Subcutaneous adipose tissue (tissue), 4 donors: ENCODE results near the gene HLA-DQA1. TPM values are rescaled to one million over a fixed set of nuclear protein-coding genes. Genes with fewer than 3 reads are reported as not detected.

Experiments
- total RNA-seq, 4 donors: library from RNA; depleted of rRNA; stranded (reverse); fragments of >200 nt; gene quantifications; one replicate each; pipeline ENCODE4 v1.1.0, GENCODE V29; 2016
- TF ChIP-seq, protein P1 (sequence below): fragments of 450-650 bp; IDR thresholded peaks from one replicate; pipeline ENCODE4 v1.5.1; 2016; ENCODE audit warnings: low read depth, mild to moderate bottlenecking, control low read depth, antibody characterized with exemption, moderate library complexity

HLA-DQA1 gene
- total RNA-seq, 4 donors from 2014 or later, result 6.6 to 18.5 (median 11.4) TPM

DNA sequence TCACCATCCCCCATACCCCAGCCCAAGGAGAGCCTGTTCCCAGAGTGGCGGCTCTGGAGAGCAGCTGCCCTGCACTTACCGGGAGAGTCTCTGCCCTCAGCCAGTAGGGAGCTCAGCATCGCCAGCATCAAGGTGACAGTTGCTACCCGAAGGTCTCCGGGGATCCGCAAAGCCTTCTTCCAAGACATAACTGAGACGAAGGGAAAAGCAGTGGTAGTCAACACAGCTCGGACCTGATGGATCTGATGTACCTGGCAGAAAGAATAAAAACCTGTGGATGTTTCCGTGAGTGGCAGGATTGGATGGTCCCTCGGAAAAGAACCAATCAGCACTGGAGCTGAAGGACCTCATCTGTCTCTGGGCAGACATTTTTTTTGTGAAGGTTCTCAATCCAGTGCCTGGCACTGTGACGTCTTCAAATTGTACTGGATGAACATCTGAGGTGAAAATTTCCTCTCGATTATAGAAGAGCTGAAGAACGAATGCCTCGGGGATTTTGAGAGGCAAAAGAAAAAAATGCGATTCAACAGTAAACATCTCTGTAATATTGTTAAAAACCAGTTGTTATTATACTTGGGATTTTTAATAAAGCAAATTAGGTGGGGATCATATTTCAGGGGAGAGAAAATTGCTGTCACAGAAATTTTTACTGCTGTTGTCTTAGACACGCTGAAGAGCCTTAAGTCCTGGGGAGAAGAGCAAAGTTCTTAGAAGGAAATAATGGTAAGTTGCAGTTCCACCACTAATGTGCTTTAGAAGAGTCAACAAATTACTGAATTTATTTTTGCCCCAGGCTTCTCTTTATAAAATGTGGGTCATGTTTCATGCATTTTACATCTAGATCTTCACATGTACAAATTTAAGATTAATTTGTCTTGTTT is 29.5 kb downstream of the HLA-DQA1 start, which contains the start of gene HLA-DQB1:
Gene HLA-DQB1, minus strand, starts transcription at position 238 of the 881 bp plus-strand sequence. Its CDS starts 50 bp downstream, at position 188.
- TF ChIP-seq, protein P1, sequence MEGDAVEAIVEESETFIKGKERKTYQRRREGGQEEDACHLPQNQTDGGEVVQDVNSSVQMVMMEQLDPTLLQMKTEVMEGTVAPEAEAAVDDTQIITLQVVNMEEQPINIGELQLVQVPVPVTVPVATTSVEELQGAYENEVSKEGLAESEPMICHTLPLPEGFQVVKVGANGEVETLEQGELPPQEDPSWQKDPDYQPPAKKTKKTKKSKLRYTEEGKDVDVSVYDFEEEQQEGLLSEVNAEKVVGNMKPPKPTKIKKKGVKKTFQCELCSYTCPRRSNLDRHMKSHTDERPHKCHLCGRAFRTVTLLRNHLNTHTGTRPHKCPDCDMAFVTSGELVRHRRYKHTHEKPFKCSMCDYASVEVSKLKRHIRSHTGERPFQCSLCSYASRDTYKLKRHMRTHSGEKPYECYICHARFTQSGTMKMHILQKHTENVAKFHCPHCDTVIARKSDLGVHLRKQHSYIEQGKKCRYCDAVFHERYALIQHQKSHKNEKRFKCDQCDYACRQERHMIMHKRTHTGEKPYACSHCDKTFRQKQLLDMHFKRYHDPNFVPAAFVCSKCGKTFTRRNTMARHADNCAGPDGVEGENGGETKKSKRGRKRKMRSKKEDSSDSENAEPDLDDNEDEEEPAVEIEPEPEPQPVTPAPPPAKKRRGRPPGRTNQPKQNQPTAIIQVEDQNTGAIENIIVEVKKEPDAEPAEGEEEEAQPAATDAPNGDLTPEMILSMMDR, result no peak

- TF ChIP-seq, protein P1, result no peak
Measured at GRCh38 chr6:32668226-32668747, 31.1 kb downstream of the HLA-DQA1 start.

DNA sequence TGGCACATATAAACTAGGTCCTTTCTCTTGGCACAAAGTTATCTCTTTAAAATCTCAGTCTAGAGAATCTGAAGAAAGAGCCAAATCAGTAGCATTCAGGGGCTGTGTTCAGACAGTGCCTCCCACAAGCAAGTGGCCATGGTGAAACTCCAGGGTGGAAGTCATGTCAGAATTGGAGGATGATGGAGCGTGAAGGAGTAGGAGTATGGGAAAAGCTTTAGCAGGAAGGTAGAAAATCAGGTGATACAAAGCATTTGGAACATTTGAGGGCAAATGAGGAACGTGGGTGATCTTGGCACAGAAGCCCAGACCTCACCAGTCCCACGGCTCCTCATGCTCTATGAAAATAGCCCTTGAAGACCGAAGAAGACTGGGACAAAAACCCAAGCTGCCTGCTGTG is 32.0 kb downstream of the HLA-DQA1 start:
- TF ChIP-seq, protein P1, result no peak

DNA sequence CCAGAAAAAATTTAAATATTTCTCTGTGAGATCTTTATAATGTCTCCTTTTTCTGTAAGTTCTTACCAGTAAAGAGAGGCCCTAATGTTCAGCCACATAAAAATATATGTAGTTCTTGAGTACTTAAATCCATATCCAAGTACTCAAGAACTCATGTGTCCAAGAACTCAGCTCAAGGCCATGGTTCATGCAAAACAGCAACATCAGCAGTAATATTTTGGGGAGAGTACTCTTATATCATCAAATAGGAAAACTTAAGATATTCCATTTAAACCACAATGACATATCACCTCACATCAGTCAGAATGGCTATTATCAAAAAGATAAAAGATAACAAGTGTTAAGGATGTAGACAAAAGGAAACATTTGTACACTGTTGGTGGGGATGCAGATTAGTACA is 32.7 kb downstream of the HLA-DQA1 start:
- TF ChIP-seq, protein P1, result no peak

DNA sequence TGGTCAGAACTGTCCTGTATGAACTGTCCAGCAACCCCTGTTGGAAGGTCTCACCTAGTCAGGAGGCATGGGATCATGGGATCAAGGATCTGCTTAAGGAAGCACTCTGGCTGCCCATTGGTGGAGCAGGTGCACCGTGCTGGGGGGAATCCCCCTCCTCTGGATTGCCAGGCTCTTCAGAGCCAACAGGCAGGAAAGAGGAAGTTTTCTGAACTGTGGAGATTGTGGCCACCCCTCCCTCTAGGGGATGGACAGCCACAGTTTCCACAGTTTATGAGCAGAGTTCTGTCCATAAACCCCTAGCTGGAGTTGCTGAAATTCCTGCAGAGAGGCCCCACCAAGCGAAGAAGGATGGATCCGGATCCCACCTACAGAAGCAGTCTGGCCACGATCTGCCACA is 42.3 kb downstream of the HLA-DQA1 start:
- TF ChIP-seq, protein P1, result no peak

- TF ChIP-seq, protein P1, result no peak
Measured at GRCh38 chr6:32680055-32680454, 42.8 kb downstream of the HLA-DQA1 start.

DNA sequence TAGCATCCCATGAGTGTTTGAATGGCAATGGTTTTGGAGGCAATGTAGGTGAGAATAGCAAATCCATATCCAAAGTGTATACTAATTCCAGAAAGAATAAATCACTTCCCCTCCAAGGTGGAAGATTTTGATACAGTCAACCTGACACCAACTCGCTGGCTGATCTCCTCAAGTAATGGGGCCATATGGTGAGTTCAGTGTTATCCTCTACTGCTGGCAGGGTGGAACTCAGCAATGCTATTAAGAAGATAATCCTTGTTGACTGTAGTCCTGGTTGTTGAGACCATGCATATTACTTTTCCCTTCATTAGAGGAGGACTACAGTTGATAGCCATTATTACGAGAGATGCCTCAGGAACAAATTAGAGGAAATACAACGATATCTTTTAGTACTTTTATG is 47.0 kb downstream of the HLA-DQA1 start:
- TF ChIP-seq, protein P1, result no peak
